CD4-positive, alpha-beta T cell treated with Interleukin-4 for 4 hours (primary cell): ENCODE measurements around the gene ZNF213.
"Not testable (repeated sequence)": the region's sequence is repeated elsewhere in the genome, so short reads cannot be mapped to it uniquely, and the experiment has no call there.

Experiments
- DNase-seq: peaks from one replicate; pipeline ENCODE4 v3.0.0-alpha.2; 2020

The ZNF213 gene

DNA sequence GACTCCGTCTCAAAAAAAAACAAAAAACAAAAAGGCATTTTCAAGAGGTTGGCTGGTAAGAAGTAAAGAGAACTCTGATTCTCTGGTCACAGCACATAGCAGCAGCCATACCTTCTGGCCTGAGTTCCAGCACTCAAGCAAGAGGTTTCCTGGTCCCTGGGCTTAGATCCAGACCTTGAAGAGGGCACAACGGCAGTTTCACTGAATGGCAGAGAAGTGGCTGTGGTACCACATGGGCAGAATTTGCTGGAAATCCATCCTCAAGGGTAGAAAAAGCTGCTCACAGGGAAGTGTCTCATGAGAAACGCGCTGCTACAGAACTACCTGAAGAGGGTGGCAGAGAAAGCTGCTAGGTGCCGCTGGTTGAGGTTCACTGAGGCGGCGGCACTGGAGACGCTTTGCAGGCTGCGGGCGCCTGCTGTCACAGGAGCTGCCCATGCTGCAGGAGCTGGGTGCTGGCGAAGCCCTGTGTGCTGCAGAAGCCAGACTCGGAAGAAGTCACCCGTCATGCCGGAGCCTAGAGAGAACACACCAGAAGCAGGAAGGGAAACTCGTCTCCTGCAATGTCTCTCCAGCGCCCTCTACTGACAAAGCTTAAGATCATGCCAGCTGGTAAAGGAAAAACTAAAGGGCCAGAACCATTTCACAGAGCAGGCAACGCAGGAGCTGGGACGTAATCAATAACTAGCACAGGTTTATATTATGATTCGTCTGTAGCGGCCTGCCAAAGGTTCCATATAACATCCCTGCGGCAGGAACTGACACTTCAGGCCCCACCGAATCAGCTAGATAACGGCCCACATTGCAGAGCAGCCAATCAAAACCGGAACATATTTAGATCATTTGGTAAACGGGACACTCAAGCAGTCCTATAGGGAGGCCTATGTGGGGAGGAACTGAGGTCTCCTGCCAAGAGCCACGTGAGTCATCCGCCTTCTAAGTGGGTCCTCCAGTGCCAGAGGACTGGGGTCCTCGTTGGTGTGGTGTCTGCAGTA is 5.4 kb upstream of the ZNF213 start:
- DNase-seq: peak; percentile 92

DNA sequence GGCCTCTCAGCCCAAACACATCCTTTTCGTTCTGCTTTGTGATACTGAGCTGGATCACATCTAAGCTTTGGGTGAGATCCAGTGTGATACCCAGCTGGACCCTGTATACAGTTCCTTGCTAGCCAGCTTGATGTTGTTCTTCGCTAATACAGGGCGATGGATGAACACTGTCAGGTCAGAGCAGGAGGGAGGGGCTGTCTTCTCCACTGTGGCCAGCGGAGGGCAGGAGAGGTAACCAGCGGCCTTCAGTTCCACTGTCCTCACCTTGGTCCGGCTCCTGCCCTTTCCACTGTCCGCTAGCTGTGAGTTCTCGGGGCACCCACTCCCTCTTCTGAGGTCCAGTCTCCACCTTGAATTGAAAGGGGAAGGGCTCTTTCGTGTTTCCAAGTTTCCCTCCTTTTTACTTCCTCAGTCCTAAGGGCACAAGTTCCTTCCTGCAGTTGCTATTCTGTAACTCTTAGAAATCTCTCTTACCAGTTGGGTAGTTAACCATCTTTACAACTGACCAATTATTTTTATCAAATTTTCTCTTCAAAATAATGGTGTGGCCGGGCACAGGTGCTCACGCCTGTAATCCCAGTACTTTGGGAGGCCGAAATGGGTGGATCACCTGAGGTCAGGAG is 3.0 kb upstream of the ZNF213 start:
- DNase-seq: peak; percentile 19

DNA sequence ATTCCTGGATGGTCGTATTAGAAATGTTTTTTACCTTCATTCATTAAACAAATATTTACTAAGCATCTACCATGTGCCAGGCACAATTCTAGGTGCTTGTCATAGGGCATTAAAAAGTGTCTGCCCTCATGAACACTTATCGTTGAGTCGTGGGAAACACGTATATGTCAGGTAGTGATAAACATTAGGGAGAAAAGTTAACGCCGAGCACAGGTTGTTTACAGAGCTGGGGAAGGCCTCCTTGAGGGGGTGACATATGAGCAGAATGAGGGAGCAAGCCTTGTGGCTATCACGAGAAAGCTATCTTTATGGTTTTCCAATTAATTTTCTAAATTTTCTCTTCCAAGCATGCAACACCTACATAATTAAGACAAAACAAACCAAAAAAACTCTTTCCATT is 985 bp upstream of the ZNF213 start:
- DNase-seq: no peak

DNA sequence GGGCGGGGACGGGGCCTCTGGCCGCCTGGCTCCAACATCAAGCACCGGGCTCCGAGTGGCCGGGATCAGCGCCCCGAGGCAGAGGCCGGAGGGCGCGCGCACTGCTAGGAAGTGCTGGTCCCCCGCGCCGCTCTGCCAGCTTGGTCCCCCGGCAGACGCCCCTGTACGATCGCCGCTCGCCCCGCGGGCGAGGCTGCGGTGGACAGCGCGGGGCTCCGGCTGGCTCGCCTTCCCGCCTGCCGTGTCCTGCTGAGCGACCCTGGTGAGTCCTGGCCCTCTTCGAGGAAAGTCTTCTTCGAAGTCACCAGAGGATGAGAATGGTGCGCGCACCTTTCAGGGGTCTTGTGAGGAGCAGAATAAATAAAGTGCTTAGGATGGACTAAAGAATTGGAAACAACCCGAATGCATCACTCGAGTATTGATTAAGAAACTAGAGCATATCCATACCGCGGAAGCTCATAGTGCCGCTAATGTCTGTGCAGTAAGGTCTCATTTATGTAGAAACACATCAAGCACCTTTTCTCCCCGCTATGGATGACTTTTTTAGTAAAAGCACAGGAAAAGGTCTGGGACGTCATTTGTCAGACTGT is 392 bp downstream of the ZNF213 start:
- DNase-seq: no peak

DNA sequence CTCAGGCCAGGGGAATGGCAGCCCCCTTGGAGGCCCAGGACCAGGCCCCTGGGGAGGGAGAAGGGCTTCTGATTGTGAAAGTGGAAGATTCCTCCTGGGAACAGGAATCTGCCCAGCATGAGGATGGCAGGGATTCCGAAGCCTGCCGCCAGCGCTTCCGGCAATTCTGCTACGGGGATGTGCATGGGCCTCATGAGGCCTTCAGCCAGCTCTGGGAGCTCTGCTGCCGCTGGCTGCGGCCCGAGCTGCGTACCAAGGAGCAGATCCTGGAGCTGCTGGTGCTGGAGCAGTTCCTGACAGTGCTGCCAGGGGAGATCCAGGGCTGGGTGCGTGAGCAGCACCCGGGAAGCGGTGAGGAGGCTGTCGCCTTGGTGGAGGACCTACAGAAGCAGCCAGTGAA is 2.4 kb downstream of the ZNF213 start:
- DNase-seq: no peak

DNA sequence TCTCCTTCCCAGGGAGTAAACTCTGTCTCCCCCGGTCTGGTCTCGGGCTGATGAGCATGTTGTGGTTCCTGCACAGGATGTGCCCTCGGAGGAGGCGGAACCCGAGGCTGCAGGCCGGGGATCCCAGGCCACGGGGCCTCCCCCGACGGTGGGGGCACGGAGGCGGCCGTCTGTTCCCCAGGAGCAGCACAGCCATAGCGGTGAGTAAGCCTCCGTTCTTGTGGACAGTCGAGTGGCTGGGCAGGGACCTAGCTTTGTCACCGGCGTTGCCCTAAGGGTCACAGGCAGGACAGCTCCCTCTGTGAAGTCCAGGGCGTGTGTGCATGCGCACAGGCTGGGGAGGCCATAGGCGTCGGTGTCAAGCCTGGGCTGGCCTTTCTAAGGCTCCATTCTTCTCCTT is 3.5 kb downstream of the ZNF213 start:
- DNase-seq: no peak

DNA sequence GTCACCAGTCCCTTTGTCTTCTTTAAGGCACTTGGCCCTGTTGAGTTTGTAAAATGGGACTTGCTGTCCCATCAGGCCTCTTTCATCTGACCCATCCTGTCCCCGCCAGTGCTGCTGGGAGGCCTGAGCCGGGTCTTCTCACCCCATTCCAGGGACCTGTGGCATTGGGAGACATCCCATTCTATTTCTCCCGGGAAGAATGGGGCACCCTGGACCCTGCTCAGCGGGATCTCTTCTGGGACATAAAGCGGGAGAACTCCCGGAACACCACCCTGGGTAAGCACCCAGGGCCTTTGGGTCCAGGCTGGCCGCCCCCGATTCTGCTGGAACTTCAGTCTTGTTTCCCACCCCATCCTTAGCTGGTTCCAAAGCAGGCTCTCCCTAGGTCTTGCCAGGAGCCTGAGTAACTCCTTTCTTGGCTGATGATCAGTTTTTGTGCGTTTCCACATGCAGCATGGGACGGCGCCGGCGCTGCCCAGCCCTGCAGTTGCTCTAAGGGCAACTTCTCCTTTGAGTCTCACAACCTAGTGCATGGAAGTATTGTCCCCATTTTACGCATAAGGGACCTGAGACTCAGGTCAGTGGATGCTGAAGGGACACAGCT is 4.1 kb downstream of the ZNF213 start:
- no peak for DNase-seq

DNA sequence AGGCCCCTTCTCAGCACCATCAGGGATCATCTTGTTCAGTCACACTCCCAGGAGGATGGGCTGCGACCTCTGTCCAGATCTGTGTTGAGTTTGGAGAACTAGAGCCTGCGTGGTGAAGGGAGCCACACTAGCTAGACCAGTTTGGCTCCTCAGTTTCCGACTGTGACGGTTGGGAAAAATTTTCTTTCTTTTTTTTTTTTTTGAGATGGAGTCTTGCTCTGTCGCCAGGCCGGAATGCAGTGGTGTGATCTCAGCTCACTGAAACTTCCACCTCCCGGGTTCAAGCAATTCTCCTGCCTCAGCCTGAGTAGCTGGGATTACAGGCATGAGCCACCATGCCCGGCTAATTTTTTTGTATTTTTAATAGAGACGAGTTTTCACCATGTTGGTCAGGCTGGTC is 4.7 kb downstream of the ZNF213 start:
- not testable (repeated sequence) for DNase-seq

DNA sequence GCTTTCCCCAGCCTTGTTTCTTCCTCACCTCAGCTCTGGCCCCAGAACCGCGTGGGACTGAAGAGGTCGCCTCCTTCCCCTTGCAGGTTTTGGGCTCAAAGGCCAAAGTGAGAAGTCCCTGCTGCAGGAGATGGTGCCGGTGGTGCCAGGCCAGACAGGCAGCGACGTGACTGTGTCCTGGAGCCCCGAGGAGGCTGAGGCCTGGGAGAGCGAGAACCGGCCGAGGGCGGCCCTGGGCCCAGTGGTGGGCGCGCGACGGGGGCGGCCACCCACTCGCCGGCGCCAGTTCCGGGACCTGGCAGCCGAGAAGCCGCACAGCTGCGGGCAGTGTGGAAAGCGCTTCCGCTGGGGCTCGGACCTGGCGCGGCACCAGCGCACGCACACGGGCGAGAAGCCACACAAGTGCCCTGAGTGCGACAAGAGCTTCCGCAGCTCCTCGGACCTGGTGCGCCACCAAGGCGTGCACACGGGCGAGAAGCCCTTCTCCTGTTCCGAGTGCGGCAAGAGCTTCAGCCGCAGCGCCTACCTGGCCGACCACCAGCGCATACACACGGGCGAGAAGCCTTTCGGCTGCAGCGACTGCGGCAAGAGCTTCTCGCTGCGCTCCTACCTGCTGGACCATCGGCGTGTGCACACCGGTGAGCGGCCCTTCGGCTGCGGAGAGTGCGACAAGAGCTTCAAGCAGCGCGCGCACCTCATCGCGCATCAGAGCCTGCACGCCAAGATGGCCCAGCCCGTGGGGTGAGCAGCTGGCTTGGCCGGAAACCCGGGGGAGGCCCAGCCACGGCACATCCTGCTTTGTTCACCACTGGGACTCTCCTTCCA is 6.0 kb downstream of the ZNF213 start:
- DNase-seq: no peak

DNA sequence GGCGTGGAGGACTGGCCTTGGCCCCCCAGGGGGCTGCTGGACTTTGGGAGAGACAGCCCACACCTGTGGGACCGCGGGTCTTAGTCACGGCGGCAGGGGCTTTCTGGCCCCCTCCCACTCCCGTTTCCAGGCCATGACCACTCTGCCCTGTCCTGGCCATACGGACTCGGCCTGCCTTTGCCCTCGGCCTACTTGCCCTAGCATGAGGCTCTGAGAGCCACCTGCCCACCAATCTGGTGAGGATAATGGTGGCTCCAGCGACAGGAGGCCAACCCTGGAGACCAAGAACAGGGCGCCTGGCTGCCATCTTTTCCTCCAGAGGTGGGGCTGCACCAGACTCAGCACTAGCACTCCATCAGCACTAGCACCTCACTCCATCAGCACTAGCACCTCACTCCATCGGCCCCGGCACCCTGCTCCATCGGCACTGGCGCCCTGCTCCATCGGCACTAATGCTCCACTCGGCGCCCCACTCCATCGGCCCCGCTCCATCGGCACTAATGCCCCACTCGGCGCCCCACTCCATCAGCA is 7.0 kb downstream of the ZNF213 start:
- DNase-seq: no peak

DNA sequence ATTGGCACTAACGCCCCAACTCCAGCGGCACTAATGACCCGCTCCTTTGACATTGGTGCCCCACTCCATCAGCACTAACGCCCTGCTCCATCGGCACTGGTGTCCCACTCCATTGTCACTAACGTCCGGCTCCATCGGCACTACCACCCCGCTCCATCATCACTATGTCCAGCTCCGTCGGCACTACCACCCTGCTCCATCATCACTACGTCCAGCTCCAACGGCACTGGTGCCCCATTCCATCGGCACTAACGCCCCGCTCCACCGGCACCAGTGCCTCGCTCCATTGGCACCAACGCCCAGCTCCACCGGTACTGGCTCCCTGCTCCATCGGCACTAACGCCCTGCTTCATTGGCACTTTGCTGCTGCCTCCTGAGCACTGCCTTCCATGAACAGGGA is 7.5 kb downstream of the ZNF213 start:
- DNase-seq: no peak

DNA sequence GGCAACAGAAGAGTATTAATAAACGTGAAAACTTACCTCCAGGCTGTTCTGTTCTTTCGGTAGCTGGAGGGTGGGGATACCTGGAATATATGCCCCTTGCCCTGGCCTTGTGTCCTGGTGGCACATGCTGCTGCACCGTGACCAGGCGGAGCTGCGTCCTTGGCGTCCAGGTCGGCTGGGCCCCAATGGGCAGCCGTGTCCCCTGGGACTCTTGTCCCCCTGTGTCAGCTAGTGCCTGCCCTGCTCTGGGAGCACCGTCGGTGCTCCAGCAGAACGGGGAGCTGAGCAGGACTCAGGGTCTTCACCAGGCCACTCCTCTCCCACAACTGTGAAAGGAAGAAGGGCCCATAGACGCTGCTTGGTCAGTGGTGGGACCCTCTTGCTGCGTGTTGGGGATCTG is 7.9 kb downstream of the ZNF213 start:
- no peak for DNase-seq

DNA sequence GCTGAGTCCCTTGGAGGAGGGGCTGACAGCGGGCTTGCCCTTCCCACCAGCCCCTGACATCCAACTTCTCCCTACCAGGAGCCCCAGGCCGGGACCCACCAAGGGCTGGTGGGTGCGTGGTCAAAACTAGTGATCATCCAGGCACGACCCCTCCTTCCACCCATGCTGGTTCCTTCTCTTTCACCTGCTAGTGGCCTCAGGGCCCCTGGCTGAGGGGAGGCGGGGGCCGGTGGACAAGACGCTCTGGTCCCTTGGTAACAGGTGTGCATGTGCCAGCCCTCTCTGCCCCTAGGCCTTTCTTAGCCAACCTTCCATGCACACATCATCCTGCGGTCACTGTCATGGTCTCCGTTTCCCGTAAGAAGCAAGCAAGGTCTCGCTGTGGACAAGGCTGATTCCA is 8.4 kb downstream of the ZNF213 start:
- DNase-seq: no peak

DNA sequence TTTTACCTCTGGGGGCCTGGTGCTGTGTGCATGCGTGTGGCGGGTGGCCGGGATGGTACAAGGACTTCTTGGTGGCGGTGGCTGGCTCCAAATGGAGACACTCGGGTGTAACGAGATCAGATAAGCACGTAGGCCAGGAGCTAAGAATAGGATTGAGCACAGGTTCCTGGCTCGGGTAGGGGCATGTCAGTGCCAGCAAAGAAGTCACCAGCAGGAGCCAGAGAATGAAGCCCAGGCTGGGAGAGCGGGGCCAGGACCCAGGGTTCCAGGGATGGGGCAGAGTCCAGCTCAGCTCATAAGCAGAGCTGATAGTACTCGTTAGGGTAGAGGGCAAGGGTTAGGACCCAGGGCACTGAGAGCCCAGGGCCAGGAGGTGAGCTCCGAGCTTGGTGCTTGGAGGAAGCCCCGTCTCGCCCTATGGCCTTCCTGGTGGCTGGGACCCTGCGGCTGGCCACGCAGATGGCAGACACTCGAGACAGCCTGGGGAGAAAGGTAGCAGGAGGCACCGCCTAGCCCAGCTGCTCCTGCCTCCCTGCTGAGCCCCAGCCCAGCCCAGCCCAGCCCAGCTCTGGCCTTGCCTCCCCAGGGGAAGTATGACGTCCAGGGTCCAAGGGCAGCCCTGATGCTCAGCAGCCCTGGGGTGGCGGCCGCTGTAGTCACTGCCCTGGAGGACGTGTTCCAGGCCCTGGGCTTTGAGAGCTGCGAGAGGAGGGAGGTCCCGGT is 8.9 kb downstream of the ZNF213 start:
- no peak for DNase-seq

DNA sequence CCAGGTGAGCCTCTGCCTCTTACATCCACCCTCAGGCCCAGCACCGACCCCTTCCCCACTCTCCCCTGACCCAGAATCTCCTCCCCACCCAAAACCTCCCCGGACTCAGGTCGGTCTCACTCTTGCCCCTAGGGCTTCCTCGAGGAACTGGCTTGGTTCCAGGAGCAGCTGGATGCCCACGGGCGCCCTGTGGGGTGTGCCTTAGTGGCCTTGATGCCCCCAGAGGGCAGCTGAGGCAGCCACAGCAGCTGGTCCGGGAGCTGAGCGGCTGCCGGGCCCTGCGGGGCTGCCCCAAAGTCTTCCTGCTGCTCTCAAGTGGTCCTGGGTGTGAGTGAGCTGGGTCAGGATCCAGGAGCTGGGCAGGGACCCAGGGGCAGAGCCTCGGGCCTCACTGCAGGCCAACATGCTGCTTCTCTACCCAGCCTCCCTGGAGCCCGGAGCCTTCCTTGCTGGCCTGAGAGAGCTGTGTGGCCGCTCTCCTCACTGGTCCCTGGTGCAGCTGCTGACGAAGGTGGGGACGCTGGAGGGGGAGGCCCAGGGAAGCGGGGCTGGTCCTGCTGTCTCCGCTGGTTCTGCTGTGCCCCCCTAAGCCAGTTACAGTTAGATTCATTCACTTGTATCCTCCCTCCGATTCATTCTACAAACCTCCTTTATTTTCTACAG is 9.6 kb downstream of the ZNF213 start:
- DNase-seq: no peak

DNA sequence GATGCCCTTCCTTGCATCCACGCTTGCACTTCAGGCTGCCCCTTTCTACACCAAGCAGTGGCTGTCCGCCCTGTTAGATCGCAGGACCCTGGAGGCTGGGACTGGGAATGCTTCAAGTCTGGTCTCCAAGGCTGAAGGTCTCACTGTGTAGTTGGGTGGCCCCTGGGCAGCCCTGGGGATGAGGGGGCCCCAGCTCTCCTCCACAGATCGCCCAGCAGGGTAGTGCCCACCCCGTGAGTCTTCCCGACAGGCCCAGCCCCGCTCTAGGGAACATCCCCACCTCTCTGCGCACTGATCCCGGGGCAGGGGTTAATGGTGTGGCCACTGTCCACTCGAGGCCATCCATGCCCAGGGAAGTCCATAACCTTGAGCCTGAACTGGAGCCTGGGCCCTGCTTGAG is 10.3 kb downstream of the ZNF213 start:
- no peak for DNase-seq

DNA sequence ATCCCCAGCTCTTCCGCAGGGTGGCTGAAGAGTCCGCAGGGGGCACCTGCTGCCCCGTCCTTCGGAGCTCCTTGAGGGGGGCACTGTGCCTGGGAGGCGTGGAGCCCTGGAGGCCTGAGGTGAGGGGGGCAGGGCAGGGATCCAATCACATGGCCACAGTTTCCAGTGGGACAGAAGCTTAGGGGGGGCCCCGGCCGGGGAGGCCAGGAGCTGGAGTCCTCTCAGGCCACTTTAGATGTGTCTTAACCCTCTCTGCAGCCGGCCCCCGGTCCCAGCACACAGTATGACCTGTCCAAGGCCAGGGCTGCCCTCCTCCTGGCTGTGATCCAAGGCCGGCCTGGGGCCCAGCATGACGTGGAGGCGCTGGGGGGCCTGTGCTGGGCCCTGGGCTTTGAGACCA is 10.8 kb downstream of the ZNF213 start:
- DNase-seq: no peak

DNA sequence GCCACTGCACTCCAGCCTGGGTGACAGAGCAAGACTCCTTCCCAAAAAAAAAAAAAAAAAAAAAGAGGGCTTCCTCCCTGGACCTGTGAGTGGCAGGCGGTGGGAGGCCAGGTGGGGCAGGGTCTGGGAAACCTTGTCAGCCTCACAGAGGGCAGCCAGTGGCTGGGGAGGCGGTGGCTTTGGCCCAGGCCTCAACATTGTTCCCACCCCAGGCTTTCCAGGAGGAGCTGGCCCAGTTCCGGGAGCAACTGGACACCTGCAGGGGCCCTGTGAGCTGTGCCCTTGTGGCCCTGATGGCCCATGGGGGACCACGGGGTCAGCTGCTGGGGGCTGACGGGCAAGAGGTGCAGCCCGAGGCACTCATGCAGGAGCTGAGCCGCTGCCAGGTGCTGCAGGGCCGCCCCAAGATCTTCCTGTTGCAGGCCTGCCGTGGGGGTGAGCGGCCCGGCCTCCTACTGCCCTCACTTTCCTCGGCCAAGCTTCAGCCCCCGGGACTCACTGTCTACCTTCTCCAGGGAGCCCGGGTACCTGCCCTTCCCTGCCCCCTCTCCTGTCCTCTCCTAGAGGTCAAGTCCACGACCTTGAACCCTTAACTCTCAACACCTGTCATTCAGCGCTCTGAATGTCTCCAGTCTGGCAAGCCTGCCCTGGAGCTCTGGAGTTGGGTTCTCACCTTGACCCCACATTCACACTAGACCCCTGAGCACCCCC is 12.4 kb downstream of the ZNF213 start:
- DNase-seq: no peak

DNA sequence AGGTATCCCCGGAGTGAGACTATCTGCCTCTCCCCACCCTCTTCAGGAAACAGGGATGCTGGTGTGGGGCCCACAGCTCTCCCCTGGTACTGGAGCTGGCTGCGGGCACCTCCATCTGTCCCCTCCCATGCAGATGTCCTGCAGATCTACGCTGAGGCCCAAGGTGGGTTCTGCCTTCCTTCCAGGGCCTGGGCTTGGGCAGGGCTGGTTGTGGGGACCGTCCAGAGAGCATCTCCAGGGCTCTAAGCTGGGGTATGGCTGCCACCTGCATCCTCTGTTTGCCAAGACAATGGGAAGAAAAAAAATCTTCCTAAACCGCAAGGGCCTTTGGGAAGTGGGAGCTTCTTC is 12.9 kb downstream of the ZNF213 start:
- no peak for DNase-seq
